Activated CD4-positive, alpha-beta T cell treated with anti-CD3 and anti-CD28 coated beads, Interleukin-2, amount 50 U/mL, for 24 hours (primary cell): ENCODE measurements around the gene LGI1.

Experiments
- DNase-seq, 2 donors: peaks; one replicate each; pipeline ENCODE4 v3.0.0-alpha.2; 2020; ENCODE audit warnings: low read depth in 1 of 2, low spot score in 1 of 2

LGI1 gene

DNA sequence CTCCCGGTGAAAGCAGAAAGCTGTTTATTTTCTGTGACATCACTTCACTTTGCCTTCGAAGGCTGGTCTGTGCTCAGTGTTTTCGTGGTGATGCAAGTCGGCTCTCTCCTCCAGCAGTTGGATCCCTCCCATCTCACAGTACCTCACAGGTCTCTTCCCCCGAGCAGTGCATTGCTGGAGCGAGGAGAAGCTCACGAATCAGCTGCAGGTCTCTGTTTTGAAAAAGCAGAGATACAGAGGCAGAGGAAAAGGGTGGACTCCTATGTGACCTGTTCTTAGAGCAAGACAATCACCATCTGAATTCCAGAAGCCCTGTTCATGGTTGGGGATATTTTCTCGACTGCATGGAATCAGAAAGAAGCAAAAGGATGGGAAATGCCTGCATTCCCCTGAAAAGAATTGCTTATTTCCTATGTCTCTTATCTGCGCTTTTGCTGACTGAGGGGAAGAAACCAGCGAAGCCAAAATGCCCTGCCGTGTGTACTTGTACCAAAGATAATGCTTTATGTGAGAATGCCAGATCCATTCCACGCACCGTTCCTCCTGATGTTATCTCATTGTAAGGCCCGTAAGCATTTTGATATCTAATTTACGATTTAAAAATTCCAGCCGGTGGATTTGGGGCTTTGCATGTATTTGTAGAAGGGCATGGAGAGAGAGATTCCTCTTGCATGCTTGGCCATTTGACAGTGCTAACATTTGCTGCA, at the start of gene LGI1:
LGI1 (plus strand) TSS at position 136 of the 707 bp plus-strand sequence; CDS start at position 345, 209 bp downstream.
- no peak for DNase-seq

- no peak for DNase-seq
These were observed 47.3 kb upstream of the LGI1 start for GRCh38 chr10:93710333-93710909.

DNA sequence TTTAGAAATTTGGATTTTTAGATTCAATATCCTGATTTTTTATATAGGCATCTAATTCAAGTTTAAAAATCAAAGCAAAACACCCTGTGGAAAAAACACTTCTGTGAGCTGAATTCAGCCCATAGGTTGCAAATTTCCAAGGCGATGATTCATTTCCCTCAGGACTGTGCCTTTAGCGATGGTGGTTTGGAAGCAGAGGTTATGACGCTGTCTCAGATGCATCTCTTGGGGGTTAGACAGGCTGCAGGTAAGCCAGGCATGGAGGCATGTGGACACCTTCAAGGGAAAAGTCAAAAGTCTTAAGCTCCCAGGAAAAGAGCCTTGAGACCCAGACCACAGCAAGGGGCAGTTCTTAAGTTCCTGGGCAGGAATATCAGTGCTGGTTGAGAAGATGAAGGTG, 45.8 kb upstream of the LGI1 start:
- no peak for DNase-seq

- DNase-seq = no peak
These were observed 45.1 kb upstream of the LGI1 start for GRCh38 chr10:93712593-93712992.

- DNase-seq = no peak
These were observed 42.4 kb upstream of the LGI1 start for GRCh38 chr10:93715345-93715744.

- no peak for DNase-seq
These were observed 41.0 kb upstream of the LGI1 start for GRCh38 chr10:93716766-93717165.

- no peak for DNase-seq
These were observed 38.6 kb upstream of the LGI1 start for GRCh38 chr10:93718937-93719725.

DNA sequence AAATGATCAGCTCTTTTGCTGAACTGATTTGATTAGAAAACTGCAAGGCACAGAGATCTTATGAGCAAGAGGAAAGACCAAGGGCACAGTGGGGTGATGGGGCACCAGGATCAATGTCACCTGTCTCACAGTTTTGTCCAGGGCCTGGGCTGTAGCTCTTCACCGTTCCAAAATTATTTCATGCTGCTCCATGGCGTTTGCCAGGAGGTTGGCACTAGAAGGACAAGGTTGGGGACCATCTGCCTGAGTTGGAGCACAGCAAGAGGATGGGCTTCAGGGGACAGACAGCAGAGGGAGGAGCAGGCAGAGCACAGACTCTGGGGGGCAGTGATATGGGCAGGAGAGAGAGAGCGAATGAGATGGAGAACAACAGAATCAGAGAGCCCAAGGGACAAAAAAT, 37.8 kb upstream of the LGI1 start:
- DNase-seq = no peak

DNA sequence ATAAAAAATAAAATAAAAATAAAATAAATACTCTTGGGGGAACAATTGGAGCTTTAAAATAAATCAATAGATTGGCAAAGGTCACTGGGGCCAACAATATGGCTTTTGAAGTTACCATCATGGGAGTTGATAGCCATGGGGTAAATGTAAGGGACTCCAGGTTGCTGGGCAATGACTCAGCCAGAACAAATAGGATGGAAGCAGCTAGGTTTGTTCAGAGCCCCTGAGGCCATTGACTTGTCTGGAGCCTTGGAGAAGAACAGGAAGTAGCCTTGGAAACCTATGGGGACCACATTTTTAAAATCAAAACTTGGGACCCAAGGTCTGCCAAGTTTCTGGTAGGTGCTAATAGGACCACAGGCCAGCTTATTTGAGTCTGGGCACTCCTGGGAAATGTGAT, 35.2 kb upstream of the LGI1 start:
- DNase-seq = no peak

GRCh38 chr10:93723153-93723552, 34.6 kb upstream of the LGI1 start:
- DNase-seq = no peak

DNA sequence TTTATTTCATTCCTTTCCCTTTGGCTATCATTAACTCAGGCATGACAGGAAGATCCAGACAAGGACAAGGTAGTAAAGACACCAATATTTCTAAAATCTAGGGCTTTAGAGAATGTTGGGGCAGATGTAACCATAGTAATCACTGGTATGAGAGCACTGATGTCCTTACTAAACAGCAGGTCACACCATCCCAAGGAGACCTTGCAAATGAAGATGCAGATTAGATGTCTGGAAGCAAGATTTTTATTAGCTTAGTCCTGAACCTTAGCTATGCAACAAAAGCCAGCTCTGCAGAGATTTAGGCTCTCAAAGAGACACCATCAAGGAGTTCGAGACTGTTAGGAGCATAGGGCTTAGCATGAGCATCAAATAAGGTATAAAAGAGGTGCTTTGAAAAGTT, 31.7 kb upstream of the LGI1 start:
- no peak for DNase-seq

- no peak for DNase-seq
These were observed 16.4 kb upstream of the LGI1 start for GRCh38 chr10:93741367-93741766.

DNA sequence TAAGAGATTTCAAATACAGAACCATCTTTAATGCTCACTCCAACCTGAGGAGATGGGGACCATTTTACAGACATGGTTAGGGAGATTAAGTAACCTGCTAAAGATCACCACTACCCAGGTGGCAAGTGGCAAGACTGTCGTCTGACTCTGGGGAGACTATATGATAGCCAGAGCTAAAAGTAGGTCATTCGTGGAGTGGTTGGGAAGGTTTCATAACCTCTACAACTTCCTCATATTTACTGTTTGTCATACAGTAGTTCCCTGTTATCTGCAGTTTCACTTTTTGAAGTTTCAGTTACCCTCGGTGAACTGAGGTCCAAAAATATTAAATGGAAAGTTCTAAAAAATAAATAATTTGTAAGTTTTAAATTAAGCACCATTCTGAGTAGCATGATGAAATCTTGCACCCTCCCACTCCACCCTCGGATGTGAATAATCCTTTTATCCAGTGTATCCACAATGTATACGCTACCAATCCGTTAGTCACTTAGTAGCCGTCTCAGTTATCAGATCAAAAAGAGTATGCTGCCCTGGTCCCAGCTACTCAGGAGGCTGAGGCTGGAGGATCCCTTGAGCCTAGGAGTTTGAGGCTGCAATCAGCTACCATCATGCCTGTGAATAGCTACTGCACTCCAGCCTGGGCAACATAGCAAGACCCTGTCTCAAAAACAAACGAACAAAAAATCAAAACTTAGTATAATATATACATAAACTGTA, 14.9 kb upstream of the LGI1 start:
- DNase-seq = no peak

DNA sequence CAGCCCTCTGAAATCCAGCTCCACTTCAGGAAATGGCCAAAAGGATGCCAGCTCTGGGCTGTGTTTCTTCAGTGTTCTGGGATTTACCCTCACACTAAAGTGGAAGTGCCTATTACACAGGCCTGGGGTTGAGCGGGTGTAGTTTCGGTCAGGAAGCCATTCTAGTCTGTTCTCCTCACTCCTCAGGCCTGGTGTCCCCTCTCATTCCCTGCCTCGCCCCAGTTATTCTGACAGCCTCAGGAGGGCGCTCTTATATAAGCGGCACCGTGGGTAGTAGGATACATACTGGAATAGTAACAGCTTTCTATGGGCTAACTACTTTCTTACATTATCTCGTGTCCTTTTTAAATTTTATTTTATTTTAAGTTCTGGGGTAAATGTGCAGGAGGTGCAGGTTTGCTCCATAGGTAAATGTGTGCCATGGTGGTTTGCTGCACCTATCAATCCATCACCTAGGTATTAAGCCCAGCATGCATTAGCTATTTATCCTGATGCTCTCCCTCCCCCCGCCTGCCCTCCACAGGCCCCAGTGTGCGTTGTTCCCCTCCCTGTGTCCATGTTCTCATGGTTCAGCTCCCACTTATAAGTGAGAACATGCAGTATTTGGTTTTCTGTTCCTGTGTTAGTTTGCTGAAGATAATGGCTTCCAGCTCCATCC, 12.2 kb upstream of the LGI1 start:
- DNase-seq = no peak

DNA sequence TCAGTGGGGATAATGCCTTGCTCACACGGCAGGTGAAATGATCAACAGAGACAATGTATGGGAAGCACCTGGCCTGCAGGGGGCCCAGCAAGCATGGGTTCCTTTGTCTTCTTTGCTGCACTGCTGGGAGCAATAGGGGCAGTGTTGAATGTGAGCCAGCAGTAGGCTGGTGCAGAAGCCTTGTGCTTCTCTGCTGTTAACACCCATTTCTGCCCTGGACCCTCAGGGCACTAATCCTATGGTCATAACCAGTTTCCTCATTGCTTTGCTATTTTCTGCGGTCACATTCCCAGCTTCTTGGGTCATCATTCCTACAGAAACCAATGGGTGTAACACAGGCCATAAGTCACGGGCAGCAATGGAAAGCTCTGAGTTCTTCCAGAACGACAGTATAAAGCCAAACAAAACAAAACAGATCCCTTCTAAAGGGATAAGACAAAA, 10.9 kb upstream of the LGI1 start:
- DNase-seq = no peak

DNA sequence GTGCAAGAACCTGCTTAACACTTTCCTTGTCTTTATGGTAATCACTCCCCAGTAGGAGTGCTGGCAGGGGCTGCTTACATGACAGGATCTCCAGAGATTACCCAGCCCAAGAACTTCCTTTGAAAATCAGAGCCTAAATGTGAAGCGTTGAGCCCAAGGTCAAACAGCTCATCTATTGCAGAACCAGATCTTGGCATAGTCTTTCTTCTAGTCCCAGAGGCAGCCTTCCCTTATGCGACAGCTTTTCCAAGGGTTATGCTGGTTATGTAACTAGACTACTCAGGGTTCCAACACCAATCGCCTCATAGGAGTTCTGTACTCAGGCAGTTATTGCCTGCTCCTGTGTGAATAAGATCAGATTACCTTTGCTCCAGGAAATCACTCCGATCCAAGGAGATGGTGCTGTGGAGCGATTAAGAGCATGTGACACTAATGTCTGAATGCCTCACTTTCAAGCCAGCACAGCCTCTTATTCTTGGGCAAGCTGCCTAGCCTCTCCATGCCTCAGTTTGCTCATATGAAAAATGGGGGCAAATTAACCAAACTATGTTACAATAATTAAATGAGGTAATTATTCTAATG, 8.4 kb upstream of the LGI1 start:
- DNase-seq = no peak

GRCh38 chr10:93751124-93751523, 6.6 kb upstream of the LGI1 start:
- DNase-seq = no peak

GRCh38 chr10:93751832-93752231, 5.9 kb upstream of the LGI1 start:
- no peak for DNase-seq

- DNase-seq = no peak
These were observed 5.0 kb upstream of the LGI1 start for GRCh38 chr10:93752761-93753160.

- DNase-seq = no peak
These were observed 4.0 kb upstream of the LGI1 start for GRCh38 chr10:93753621-93754250.
